ENCODE measurements around the gene PCSK5. TPM values are rescaled to one million over a fixed set of nuclear protein-coding genes. Genes with fewer than 3 reads are reported as not detected.

The PCSK5 gene
- total RNA-seq, 2 donors from 2014 or later, result 2.5 to 3.5 TPM

- Mint-ChIP-seq H3K27ac (no peak overlapping the region), H3K27me3 (ENCODE audit: insufficient read depth) (peaks cover 4% of the 10 kb centered on the region), H3K36me3 (ENCODE audit: low read depth) (no peaks in the 10 kb centered on the region), H3K9me3 (no peaks in the 10 kb centered on the region), H3K4me3 (no peak overlapping the region), H3K4me1 (peaks cover 4% of the 10 kb centered on the region)
- WGBS, 2 experiments (ENCODE audit: insufficient coverage in 1 of 2, insufficient read length in 1 of 2), result 89 to 92% methylated on average over 4 to 5 of the region's 5 CpGs
- DNase-seq, result no peak
- Histone ChIP-seq H3K9ac (ENCODE audit: extremely low read depth, low read length, poor library complexity, severe bottlenecking) (no peak overlapping the region), H3K4me3 (ENCODE audit: low read length) (no peak overlapping the region), H3K9me3 (ENCODE audit: control insufficient read depth, low read length) (no peaks in the 10 kb centered on the region), H3K27ac (ENCODE audit: low read depth, low read length) (no peak overlapping the region), H3K4me1 (ENCODE audit: control insufficient read depth, insufficient read depth, low read length) (no peaks in the 10 kb centered on the region), H3K36me3 (ENCODE audit: control insufficient read depth, insufficient read depth, low read length) (no peaks in the 10 kb centered on the region), H3K27me3 (ENCODE audit: control insufficient read depth, insufficient read depth, low read length, poor library complexity, severe bottlenecking) (no peaks in the 10 kb centered on the region)
- no peak for TF ChIP-seq CTCF (conservative IDR thresholded peaks at IDR 0.05)
Observed at GRCh38 chr9:76353280-76353679, 462.8 kb downstream of the PCSK5 start.

GRCh38 chr9:76354221-76354620 is 463.7 kb downstream of the PCSK5 start:
- H3K4me1 ChIP-seq (ENCODE audit: control insufficient read depth, insufficient read depth, low read length), result no peaks in the 10 kb centered on the region
- WGBS, 2 experiments (ENCODE audit: insufficient coverage in 1 of 2, insufficient read length in 1 of 2), result 58 to 100% methylated on average over 1 to 3 of the region's 3 CpGs
- H3K4me3 ChIP-seq (ENCODE audit: low read length), result no peak overlapping the region
- DNase-seq, result no peak
- peaks cover 4% of the 10 kb centered on the region for H3K27me3 Mint-ChIP-seq (ENCODE audit: insufficient read depth)
- TF ChIP-seq CTCF (conservative IDR thresholded peaks at IDR 0.05), result no peak
- no peaks in the 10 kb centered on the region for H3K36me3 Mint-ChIP-seq (ENCODE audit: low read depth)
- no peaks in the 10 kb centered on the region for H3K27me3 ChIP-seq (ENCODE audit: control insufficient read depth, insufficient read depth, low read length, poor library complexity, severe bottlenecking)
- H3K9ac ChIP-seq (ENCODE audit: extremely low read depth, low read length, poor library complexity, severe bottlenecking), result no peak overlapping the region
- H3K27ac ChIP-seq (ENCODE audit: low read depth, low read length), result no peak overlapping the region
- H3K9me3 ChIP-seq (ENCODE audit: control insufficient read depth, low read length), result no peaks in the 10 kb centered on the region
- H3K36me3 ChIP-seq (ENCODE audit: control insufficient read depth, insufficient read depth, low read length), result no peaks in the 10 kb centered on the region
- H3K4me1 Mint-ChIP-seq, result peaks cover 10% of the 10 kb centered on the region
- H3K9me3 Mint-ChIP-seq, result no peaks in the 10 kb centered on the region
- no peak overlapping the region for H3K4me3 Mint-ChIP-seq
- no peak overlapping the region for H3K27ac Mint-ChIP-seq

GRCh38 chr9:76355886-76356285 is 465.4 kb downstream of the PCSK5 start:
- Mint-ChIP-seq H3K9me3 (no peaks in the 10 kb centered on the region), H3K36me3 (ENCODE audit: low read depth) (no peaks in the 10 kb centered on the region), H3K4me1 (peaks cover 21% of the 10 kb centered on the region), H3K4me3 (no peak overlapping the region), H3K27ac (no peak overlapping the region), H3K27me3 (ENCODE audit: insufficient read depth) (peaks cover 4% of the 10 kb centered on the region)
- Histone ChIP-seq H3K4me3 (ENCODE audit: low read length) (no peak overlapping the region), H3K36me3 (ENCODE audit: control insufficient read depth, insufficient read depth, low read length) (no peaks in the 10 kb centered on the region), H3K9ac (ENCODE audit: extremely low read depth, low read length, poor library complexity, severe bottlenecking) (no peak overlapping the region), H3K27ac (ENCODE audit: low read depth, low read length) (no peak overlapping the region), H3K4me1 (ENCODE audit: control insufficient read depth, insufficient read depth, low read length) (no peaks in the 10 kb centered on the region), H3K27me3 (ENCODE audit: control insufficient read depth, insufficient read depth, low read length, poor library complexity, severe bottlenecking) (no peaks in the 10 kb centered on the region), H3K9me3 (ENCODE audit: control insufficient read depth, low read length) (no peaks in the 10 kb centered on the region)
- no peak for DNase-seq
- TF ChIP-seq CTCF (conservative IDR thresholded peaks at IDR 0.05), result no peak
- 87 to 90% methylated on average over 6 of the region's 6 CpGs for WGBS, 2 experiments (ENCODE audit: insufficient coverage in 1 of 2, insufficient read length in 1 of 2)

Measured in endodermal cell (in vitro differentiated cells).